RWPE2 (cell line): Measurements from ENCODE around the gene TAF4.
A peak's percentile ranks its signal among the peaks of the same experiment; 100 is the strongest.

Experiments used
- ATAC-seq: fragments of 200-7000 bp; cut with Tn5 transposase; 3 replicates; pipeline ENCODE4 v1.9.1; 2021; ENCODE audit warnings: low read depth
- DNase-seq: peaks from one replicate; pipeline ENCODE4 v3.0.0-alpha.2; 2020; ENCODE audit warnings: low spot score
- H3K27ac ChIP-seq: fragments of 450-650 bp; 2 replicates; pipeline ENCODE4 v1.5.1; 2017; ENCODE audit warnings: mild to moderate bottlenecking; ENCODE audit not compliant: poor library complexity, severe bottlenecking
- H3K27me3 ChIP-seq: fragments of 250-450 bp; sonication (Bioruptor Pico); 2 replicates; pipeline ENCODE4 v1.5.1; 2021; ENCODE audit warnings: mild to moderate bottlenecking, moderate library complexity; ENCODE audit not compliant: insufficient read depth, poor library complexity, severe bottlenecking
- H3K36me3 ChIP-seq: fragments of 250-450 bp; sonication (Bioruptor Pico); 2 replicates; pipeline ENCODE4 v1.5.1; 2020; ENCODE audit warnings: low read depth, mild to moderate bottlenecking, moderate library complexity
- H3K4me1 ChIP-seq: fragments of 250-450 bp; sonication (Bioruptor Pico); 2 replicates; pipeline ENCODE4 v1.5.1; 2021; ENCODE audit warnings: mild to moderate bottlenecking, moderate library complexity; ENCODE audit not compliant: insufficient read depth, poor library complexity, severe bottlenecking
- H3K4me3 ChIP-seq: fragments of 250-450 bp; sonication (Bioruptor Pico); 2 replicates; pipeline ENCODE4 v1.5.1; 2021; ENCODE audit warnings: mild to moderate bottlenecking, moderate library complexity; ENCODE audit not compliant: severe bottlenecking
- H3K9me3 ChIP-seq: fragments of 250-450 bp; sonication (Bioruptor Pico); 2 replicates; pipeline ENCODE4 v1.5.1; 2021; ENCODE audit warnings: mild to moderate bottlenecking, moderate library complexity; ENCODE audit not compliant: severe bottlenecking
- TF ChIP-seq, protein P1 (sequence below): fragments of 450-650 bp; IDR thresholded peaks from one replicate; pipeline ENCODE4 v1.5.1; 2017; ENCODE audit warnings: mild to moderate bottlenecking, moderate library complexity; ENCODE audit not compliant: poor library complexity, severe bottlenecking

Gene TAF4

DNA sequence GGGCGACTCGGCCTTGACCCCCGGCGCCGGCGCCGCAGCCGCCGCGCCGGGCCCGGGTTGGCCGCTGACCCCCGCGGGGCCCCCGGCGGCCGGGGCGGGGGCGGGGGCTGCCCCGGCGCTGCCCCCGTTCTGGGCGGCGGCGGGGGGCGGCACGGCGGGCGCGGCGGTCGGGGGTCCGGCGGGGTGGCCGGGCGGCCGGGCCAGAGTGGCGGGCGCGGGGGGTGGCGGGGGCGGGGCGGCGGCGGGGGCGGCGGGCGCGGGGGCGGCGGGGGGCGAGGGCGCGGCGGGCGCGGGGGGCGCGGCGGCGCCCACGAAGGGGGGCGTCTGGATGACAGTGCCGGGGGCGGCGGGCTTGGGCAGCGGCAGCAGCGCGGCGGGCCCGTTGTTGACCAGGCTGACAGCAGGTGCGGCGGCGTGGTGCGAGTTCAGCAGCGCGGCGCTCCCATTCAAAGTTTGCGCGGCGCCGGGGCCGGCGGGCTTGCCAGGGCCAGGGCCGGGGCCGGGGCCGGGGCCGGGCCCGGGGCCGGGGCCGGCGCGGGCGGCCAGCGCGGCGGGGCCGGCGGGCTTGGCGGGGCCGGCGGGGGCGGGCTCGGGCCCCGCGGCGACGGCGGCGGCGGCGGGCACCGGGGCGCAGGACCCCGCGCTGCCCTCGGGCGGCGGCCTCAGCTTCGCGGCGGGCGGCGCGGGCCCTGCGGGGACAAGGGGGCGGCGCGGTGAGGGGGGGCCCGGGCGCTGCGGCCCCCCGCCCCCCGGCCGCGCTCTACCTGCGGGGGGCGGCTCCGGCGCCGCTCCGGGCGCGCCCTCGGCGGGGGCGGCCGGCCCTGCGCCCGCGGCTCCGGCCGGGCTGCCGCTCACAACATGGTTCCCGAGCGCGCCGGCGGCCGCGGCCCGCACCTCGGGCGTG lies 659 bp downstream of the TAF4 start:
- Histone ChIP-seq H3K27me3 (no peaks in the 10 kb centered on the region), H3K4me3 (peak overlapping the region; percentile 99)

DNA sequence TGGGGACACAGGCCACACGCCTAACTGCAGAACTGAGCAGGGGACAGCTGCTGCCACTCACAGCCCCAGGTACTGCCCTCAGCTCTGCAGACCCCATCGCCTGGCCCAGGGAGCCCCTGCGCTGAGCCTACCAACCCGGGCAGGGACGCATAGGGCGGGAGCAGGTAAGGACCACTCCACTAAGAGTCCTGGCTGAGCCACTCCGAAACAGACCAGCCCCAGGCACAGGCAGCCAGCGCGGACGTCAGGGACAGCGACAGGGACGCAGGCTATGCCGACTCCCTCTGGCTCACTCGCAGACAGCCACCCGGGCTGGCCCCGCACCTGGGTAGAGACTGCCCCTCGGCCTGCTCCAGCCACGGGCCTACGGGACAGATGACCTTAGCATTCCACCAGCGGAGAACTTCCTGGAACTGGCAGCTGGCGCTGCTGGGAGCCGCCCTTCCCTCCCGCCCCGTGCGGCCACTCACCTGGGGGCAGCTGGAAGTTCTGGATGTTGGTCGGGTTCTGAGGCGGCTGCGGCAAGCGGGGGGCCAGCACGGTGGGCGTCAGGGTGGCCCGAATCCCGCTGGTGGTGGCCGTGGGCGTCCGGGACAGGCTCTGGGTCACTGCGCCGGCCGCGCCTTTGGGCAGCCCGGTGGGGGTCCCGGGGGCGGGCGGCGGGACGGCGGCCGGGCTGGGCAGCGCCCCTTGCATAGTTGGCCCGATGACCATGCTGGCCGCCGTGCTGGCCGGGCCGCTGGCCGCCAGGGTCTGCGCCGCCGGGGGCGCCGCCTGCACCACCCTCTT lies 1.5 kb downstream of the TAF4 start:
- no peak overlapping the region for H3K27ac ChIP-seq
- H3K27me3 ChIP-seq: no peaks in the 10 kb centered on the region
- peak; percentile 54 for ATAC-seq
- peak overlapping the region; percentile 53 for H3K4me3 ChIP-seq
- no peaks in the 10 kb centered on the region for H3K9me3 ChIP-seq
- H3K36me3 ChIP-seq: peaks cover 28% of the 10 kb centered on the region
- peak; percentile 89 for DNase-seq
- TF ChIP-seq, protein P1, sequence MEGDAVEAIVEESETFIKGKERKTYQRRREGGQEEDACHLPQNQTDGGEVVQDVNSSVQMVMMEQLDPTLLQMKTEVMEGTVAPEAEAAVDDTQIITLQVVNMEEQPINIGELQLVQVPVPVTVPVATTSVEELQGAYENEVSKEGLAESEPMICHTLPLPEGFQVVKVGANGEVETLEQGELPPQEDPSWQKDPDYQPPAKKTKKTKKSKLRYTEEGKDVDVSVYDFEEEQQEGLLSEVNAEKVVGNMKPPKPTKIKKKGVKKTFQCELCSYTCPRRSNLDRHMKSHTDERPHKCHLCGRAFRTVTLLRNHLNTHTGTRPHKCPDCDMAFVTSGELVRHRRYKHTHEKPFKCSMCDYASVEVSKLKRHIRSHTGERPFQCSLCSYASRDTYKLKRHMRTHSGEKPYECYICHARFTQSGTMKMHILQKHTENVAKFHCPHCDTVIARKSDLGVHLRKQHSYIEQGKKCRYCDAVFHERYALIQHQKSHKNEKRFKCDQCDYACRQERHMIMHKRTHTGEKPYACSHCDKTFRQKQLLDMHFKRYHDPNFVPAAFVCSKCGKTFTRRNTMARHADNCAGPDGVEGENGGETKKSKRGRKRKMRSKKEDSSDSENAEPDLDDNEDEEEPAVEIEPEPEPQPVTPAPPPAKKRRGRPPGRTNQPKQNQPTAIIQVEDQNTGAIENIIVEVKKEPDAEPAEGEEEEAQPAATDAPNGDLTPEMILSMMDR: peak; percentile 11
- H3K4me1 ChIP-seq: peaks cover 7% of the 10 kb centered on the region

More for the DNA sequence above, 659 bp downstream of the TAF4 start:
- no peaks in the 10 kb centered on the region for H3K9me3 ChIP-seq
- H3K27ac ChIP-seq: peak overlapping the region; percentile 68
- H3K36me3 ChIP-seq: peaks cover 28% of the 10 kb centered on the region
- ATAC-seq (0 out of 3 replicates have a peak, but pooled peaks have one; percentile 1), DNase-seq (peak; percentile 78)
- TF ChIP-seq, protein P1: no peak
- H3K4me1 ChIP-seq: peaks cover 7% of the 10 kb centered on the region

DNA sequence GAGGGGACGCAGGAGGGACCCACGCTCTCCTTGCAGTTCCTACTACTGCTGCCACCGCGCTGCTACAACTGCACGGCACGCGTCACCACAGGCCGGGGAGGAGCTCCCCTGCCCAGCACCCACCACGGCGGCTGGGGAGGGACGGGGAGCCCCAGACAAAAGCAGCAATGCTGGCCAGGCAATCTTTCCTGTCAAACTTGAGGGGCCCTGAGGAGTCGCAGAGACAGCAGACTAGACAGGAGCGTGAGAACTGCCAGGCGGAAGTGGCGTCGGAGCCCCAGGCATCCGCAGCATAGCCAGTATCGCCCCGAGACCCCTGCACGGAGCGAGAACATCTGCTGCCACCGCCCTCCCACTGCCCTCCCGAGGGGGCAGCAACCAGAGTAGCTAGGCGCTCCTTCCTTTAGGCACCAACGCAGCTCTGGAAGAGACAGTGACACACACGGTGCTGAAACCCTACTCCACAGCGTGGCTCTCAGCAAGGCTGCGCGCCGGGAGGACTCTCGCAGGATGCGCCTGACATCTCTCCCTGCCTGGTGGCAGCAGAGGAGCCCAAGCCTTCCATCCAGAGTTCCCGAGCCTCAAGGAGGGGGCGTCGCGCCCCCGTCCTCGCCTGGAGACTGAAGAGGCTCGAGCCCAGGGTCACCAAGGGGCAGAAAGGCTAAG lies 2.2 kb downstream of the TAF4 start:
- Histone ChIP-seq H3K27me3 (no peaks in the 10 kb centered on the region), H3K9me3 (no peaks in the 10 kb centered on the region), H3K27ac (no peak overlapping the region), H3K36me3 (peaks cover 28% of the 10 kb centered on the region), H3K4me1 (peaks cover 7% of the 10 kb centered on the region), H3K4me3 (peak overlapping the region; percentile 53)
- peak; percentile 86 for DNase-seq
- no peak for ATAC-seq
- TF ChIP-seq, protein P1: no peak

GRCh38 chr20:62062661-62063314 lies 2.9 kb downstream of the TAF4 start:
- peaks cover 7% of the 10 kb centered on the region for H3K4me1 ChIP-seq
- H3K27ac ChIP-seq: no peak overlapping the region
- no peak overlapping the region for H3K4me3 ChIP-seq
- H3K36me3 ChIP-seq: peaks cover 28% of the 10 kb centered on the region
- ATAC-seq (no peak), DNase-seq (peak; percentile 78)
- TF ChIP-seq, protein P1: no peak
- no peaks in the 10 kb centered on the region for H3K9me3 ChIP-seq
- no peaks in the 10 kb centered on the region for H3K27me3 ChIP-seq
